Loucy (cell line): ENCODE data around the gene MBOAT7.

ENCODE experiments used
- H2AFZ ChIP-seq: fragments of 200-600 bp; sonication (generic); 2 replicates; pipeline ENCODE4 v1.6.0; 2016; ENCODE audit warnings: antibody characterized with exemption, mild to moderate bottlenecking, low read length, moderate library complexity
- H3F3A ChIP-seq: fragments of 200-600 bp; 2 replicates; pipeline ENCODE4 v1.6.0; 2016; ENCODE audit warnings: antibody characterized with exemption, low read depth, mild to moderate bottlenecking
- H3K27me3 ChIP-seq: fragments of 200-600 bp; sonication (generic); 2 replicates; pipeline ENCODE4 v1.6.1; 2014; ENCODE audit warnings: low read length, mild to moderate bottlenecking; ENCODE audit not compliant: insufficient read depth, poor library complexity, severe bottlenecking
- H3K36me3 ChIP-seq: fragments of 200-600 bp; sonication (generic); 2 replicates; pipeline ENCODE4 v1.6.1; 2016; ENCODE audit warnings: low read length; ENCODE audit not compliant: insufficient read depth
- H3K4me1 ChIP-seq: fragments of 200-600 bp; sonication (generic); 2 replicates; pipeline ENCODE4 v1.5.1; 2014; ENCODE audit warnings: low read length, mild to moderate bottlenecking; ENCODE audit not compliant: insufficient read depth, poor library complexity, severe bottlenecking
- H3K4me2 ChIP-seq: fragments of 200-600 bp; sonication (generic); 2 replicates; pipeline ENCODE4 v1.6.0; 2014; ENCODE audit warnings: antibody characterized with exemption, low read length, low read depth, mild to moderate bottlenecking; ENCODE audit not compliant: poor library complexity, severe bottlenecking
- H3K4me3 ChIP-seq: fragments of 200-600 bp; sonication (generic); 2 replicates; pipeline ENCODE4 v1.5.1; 2014; ENCODE audit warnings: low read length, mild to moderate bottlenecking, mixed read lengths; ENCODE audit not compliant: poor library complexity, severe bottlenecking
- H3K79me2 ChIP-seq: fragments of 200-600 bp; sonication (generic); 2 replicates; pipeline ENCODE4 v1.6.1; 2014; ENCODE audit warnings: low read length; ENCODE audit not compliant: insufficient read depth
- H3K9ac ChIP-seq: fragments of 200-600 bp; sonication (generic); 2 replicates; pipeline ENCODE4 v1.6.0; 2014; ENCODE audit warnings: mild to moderate bottlenecking, low read depth, low read length, moderate library complexity; ENCODE audit not compliant: poor library complexity, severe bottlenecking
- H3K9me2 ChIP-seq: fragments of 200-600 bp; sonication (generic); replicated peaks from 2 replicates; pipeline ENCODE4 v1.6.1; 2016; ENCODE audit warnings: low read depth, low read length, mixed read lengths
- H3K9me3 ChIP-seq: fragments of 200-600 bp; sonication (generic); 2 replicates; pipeline ENCODE4 v1.6.1; 2014; ENCODE audit warnings: mild to moderate bottlenecking, antibody characterized with exemption, low read length, low read depth; ENCODE audit not compliant: insufficient read depth
- H4K20me1 ChIP-seq: fragments of 200-600 bp; sonication (generic); 2 replicates; pipeline ENCODE4 v1.6.0; 2014; ENCODE audit warnings: antibody characterized with exemption, low read length, mild to moderate bottlenecking; ENCODE audit not compliant: insufficient read depth, poor library complexity, severe bottlenecking
- EZH2phosphoT487 ChIP-seq: fragments of 200-600 bp; IDR thresholded peaks from 2 replicates; pipeline ENCODE4 v1.6.1; 2018; ENCODE audit warnings: antibody characterized with exemption, mild to moderate bottlenecking, moderate library complexity, borderline replicate concordance
- TF ChIP-seq, protein P1 (sequence below): fragments of 200-600 bp; sonication (generic); conservative IDR thresholded peaks from 2 replicates; pipeline ENCODE4 v1.5.1; 2014; ENCODE audit warnings: mild to moderate bottlenecking, antibody characterized with exemption, low read length

The MBOAT7 gene

DNA sequence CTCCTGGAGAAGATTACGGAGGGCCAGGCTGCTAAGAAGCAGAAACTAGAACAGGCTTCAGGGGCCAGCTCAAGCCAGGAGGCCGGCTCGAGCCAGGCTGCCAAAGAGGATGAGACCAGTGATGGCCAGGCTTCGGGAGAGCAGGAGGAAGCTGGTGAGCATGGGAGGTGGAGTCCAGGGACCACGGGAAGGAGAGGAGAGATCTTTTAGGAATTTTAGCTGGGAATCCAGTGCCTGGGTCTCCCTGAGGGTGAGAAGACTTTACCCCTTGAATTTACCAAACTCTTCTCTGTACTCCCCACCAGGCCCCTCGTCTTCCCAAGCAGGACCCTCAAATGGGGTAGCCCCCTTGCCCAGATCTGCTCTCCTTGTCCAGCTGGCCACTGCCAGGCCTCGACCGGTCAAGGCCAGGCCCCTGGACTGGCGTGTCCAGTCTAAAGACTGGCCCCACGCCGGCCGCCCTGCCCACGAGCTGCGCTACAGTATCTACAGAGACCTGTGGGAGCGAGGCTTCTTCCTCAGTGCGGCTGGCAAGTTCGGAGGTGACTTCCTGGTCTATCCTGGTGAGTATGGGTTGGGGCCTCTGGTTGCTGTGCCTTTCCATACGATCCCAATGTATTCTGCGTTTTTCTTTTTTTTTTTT is 2.6 kb upstream of the MBOAT7 start:
- Histone ChIP-seq H3K9me2 (no peaks in the 10 kb centered on the region), H4K20me1 (peaks cover 26% of the 10 kb centered on the region), H2AFZ (no peak overlapping the region), H3K79me2 (peaks cover 39% of the 10 kb centered on the region), H3K4me2 (peak overlapping the region; percentile 82), H3F3A (no peaks in the 10 kb centered on the region), H3K9me3 (no peaks in the 10 kb centered on the region), H3K4me1 (peaks cover 21% of the 10 kb centered on the region), H3K9ac (peak overlapping the region; percentile 93), H3K4me3 (peak overlapping the region; percentile 89), H3K36me3 (peaks cover 10% of the 10 kb centered on the region; the same call in 1 of the 2 replicates), H3K27me3 (no peaks in the 10 kb centered on the region)
- TF ChIP-seq, protein P1, sequence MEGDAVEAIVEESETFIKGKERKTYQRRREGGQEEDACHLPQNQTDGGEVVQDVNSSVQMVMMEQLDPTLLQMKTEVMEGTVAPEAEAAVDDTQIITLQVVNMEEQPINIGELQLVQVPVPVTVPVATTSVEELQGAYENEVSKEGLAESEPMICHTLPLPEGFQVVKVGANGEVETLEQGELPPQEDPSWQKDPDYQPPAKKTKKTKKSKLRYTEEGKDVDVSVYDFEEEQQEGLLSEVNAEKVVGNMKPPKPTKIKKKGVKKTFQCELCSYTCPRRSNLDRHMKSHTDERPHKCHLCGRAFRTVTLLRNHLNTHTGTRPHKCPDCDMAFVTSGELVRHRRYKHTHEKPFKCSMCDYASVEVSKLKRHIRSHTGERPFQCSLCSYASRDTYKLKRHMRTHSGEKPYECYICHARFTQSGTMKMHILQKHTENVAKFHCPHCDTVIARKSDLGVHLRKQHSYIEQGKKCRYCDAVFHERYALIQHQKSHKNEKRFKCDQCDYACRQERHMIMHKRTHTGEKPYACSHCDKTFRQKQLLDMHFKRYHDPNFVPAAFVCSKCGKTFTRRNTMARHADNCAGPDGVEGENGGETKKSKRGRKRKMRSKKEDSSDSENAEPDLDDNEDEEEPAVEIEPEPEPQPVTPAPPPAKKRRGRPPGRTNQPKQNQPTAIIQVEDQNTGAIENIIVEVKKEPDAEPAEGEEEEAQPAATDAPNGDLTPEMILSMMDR: no peak
- TF ChIP-seq EZH2phosphoT487: no peak

DNA sequence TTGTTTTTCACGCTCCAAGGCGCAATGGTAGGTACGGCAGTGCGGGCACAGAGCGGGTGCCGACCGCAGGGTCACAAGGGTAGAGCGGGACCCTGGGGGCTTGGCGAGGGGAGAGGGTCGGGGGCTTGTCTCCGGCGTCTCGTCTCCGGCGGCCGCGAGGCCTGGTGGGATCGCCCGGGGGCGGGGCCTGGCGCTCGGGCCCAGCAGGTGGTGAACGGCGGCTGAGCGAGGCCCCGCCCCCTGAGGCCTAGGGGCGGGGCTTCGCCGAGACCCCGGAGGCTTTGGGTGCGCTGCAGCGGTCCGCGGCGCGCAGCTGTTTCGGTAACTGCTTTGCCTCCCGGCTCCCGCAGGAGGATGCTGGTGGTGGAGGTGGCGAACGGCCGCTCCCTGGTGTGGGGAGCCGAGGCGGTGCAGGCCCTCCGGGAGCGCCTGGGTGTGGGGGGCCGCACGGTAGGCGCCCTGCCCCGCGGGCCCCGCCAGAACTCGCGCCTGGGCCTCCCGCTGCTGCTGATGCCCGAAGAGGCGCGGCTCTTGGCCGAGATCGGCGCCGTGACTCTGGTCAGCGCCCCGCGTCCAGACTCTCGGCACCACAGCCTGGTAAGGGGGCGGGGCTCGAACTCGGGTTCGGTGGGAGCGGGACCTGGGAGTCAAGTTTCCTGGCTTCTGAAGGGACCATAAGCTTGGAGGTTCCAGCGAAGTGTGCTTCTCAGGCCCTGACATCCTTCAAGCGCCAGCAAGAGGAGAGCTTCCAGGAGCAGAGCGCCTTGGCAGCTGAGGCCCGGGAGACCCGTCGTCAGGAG is 1.8 kb upstream of the MBOAT7 start, which contains the start of gene TSEN34:
Gene TSEN34 (plus strand): TSS at position 298 of the 800 bp plus-strand sequence. CDS start 57 bp downstream, at position 355.
- peak within 1 kb of the TSS; percentile 97 for H2AFZ ChIP-seq
- H3K79me2 ChIP-seq: peaks cover 46% of the 10 kb centered on the region
- H4K20me1 ChIP-seq: peaks cover 26% of the 10 kb centered on the region
- H3F3A ChIP-seq: no peaks in the 10 kb centered on the region
- peak within 1 kb of the TSS; percentile 82 for H3K4me2 ChIP-seq
- peaks cover 26% of the 10 kb centered on the region for H3K4me1 ChIP-seq
- H3K4me3 ChIP-seq: peak within 1 kb of the TSS; percentile 89
- TF ChIP-seq, protein P1: no peak
- no peaks in the 10 kb centered on the region for H3K9me3 ChIP-seq
- peaks cover 10% of the 10 kb centered on the region; the same call in 1 of the 2 replicates for H3K36me3 ChIP-seq
- no peaks in the 10 kb centered on the region for H3K27me3 ChIP-seq
- H3K9ac ChIP-seq: peak within 1 kb of the TSS; percentile 93
- H3K9me2 ChIP-seq: no peaks in the 10 kb centered on the region

DNA sequence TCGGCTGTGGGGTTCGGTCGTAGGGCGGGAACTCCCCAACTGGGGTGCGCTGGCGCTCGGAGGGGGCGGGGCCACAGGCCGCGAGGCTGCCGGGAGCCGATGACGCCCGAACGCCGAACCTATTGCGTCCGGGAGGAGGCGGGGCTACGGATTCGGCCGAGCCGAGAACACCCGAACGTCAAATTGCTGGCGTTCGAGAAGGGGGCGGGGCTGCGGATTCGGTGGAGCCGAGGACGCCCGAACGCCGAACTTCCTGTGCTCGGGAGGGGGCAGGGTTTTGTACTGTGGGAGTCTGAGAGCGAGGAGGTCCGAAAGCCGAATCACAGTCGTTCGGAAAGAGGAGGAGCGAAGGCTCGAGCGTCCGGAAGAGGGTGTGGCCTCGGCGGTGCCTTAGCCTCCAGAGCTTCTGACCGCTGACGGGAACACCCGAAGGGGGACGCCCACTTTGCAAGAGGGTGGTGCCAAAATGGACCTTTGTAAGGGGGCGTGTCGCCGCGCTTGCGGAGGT is 1.2 kb upstream of the MBOAT7 start:
- Histone ChIP-seq H3K4me3 (peak overlapping the region; percentile 89), H4K20me1 (peaks cover 26% of the 10 kb centered on the region), H3K9me3 (no peaks in the 10 kb centered on the region), H3K27me3 (no peaks in the 10 kb centered on the region), H3K36me3 (peaks cover 10% of the 10 kb centered on the region; the same call in 1 of the 2 replicates), H3K79me2 (peaks cover 48% of the 10 kb centered on the region), H3F3A (no peaks in the 10 kb centered on the region), H3K4me1 (peaks cover 26% of the 10 kb centered on the region), H2AFZ (peak overlapping the region; percentile 97), H3K9me2 (no peaks in the 10 kb centered on the region), H3K4me2 (peak overlapping the region; percentile 82), H3K9ac (peak overlapping the region; percentile 93)
- no peak for TF ChIP-seq EZH2phosphoT487
- TF ChIP-seq, protein P1: no peak
